ENCODE data around the gene GLP2R. TPM values are rescaled to one million over a fixed set of nuclear protein-coding genes. Genes with fewer than 3 reads are reported as not detected.

Gene GLP2R
- total and polyA plus RNA-seq, 2 experiments from 2014 or later, result not detected

Other genes with a start within 250 kb of the GLP2R start
- gene CFAP52, start 249.3 kb upstream of the GLP2R start, total RNA-seq (2014; rRNA removed; shearing (Covaris generic)), result not detected in 2 replicates
- gene CFAP52, start 249.3 kb upstream of the GLP2R start, polyA plus RNA-seq (2016; fragmentation: Nextera tagmentation; extraction: Ambion mirVana), result 0.54 TPM in 1 of 2 replicates, not detected in the other
- 7.2 and 12.5 TPM in 2 replicates for gene USP43, start 180.4 kb upstream of the GLP2R start, total RNA-seq (2014; rRNA removed; shearing (Covaris generic))
- gene USP43, start 180.4 kb upstream of the GLP2R start, polyA plus RNA-seq (2016; fragmentation: Nextera tagmentation; extraction: Ambion mirVana), result 5.5 and 5.7 TPM in 2 replicates
- not detected in 2 replicates for gene DHRS7C, start 34.3 kb upstream of the GLP2R start, total RNA-seq (2014; rRNA removed; shearing (Covaris generic))
- gene DHRS7C, start 34.3 kb upstream of the GLP2R start, polyA plus RNA-seq (2016; fragmentation: Nextera tagmentation; extraction: Ambion mirVana), result not detected in 2 replicates
- gene GSG1L2, start 3.8 kb upstream of the GLP2R start, total RNA-seq (2014; rRNA removed; shearing (Covaris generic)), result not detected in 2 replicates
- not detected in 2 replicates for gene GSG1L2, start 3.8 kb upstream of the GLP2R start, polyA plus RNA-seq (2016; fragmentation: Nextera tagmentation; extraction: Ambion mirVana)
- not detected in 2 replicates for gene RCVRN, start 79.3 kb downstream of the GLP2R start, total RNA-seq (2014; rRNA removed; shearing (Covaris generic))
- gene RCVRN, start 79.3 kb downstream of the GLP2R start, polyA plus RNA-seq (2016; fragmentation: Nextera tagmentation; extraction: Ambion mirVana), result not detected in 2 replicates